GM20000 (cell line): ENCODE results near the gene CHRNB4.
"Not testable (repeated sequence)": the region's sequence is repeated elsewhere in the genome, so short reads cannot be mapped to it uniquely, and the experiment has no call there.

ENCODE experiments used
- DNase-seq: peaks from one replicate; pipeline ENCODE4 v3.0.0; 2012; ENCODE audit warnings: low spot score
- TF ChIP-seq, protein P1 (sequence below): IDR thresholded peaks from 2 replicates; pipeline ENCODE4 v1.5.1; 2012; ENCODE audit warnings: mild to moderate bottlenecking, control low read depth; ENCODE audit errors: extremely low read depth, missing control alignments

Gene CHRNB4, protein sequence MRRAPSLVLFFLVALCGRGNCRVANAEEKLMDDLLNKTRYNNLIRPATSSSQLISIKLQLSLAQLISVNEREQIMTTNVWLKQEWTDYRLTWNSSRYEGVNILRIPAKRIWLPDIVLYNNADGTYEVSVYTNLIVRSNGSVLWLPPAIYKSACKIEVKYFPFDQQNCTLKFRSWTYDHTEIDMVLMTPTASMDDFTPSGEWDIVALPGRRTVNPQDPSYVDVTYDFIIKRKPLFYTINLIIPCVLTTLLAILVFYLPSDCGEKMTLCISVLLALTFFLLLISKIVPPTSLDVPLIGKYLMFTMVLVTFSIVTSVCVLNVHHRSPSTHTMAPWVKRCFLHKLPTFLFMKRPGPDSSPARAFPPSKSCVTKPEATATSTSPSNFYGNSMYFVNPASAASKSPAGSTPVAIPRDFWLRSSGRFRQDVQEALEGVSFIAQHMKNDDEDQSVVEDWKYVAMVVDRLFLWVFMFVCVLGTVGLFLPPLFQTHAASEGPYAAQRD

DNA sequence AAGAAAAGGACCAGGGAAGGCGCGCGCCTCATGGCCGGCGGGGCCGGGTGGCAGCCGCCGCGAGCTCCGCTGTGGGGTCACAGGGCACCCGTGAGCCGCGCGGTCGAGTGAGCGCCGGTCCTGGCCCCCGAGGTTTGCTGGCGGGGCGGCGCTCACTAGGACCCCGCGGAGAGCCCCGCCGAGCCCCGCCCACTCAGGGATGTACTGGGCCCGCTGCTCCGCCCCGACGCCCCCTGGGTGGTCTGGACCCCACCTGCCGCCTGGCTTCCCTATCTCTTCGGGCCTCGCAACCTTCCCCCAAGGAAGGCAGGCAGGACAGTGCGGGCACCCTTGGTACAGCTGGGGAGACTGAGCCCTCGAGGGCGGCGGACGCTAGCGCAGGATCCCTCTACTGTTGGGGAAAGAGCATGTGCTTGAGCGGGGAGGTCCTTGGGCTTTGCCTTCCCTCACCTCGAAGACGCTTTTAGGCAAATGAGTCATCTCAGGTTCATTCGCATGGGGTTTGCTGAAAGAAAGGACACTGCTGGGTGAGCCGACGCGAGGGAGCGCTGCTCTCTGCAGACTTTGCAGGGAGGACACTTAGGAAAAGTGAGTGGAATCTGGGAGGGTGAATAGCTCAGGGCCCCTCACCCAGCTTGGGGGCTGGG lies at the start of gene CHRNB4:
Gene CHRNB4, minus strand, starts transcription at position 109 of the 647 bp plus-strand sequence. Its CDS starts 77 bp downstream, at position 32.
- DNase-seq: no peak
- TF ChIP-seq, protein P1, sequence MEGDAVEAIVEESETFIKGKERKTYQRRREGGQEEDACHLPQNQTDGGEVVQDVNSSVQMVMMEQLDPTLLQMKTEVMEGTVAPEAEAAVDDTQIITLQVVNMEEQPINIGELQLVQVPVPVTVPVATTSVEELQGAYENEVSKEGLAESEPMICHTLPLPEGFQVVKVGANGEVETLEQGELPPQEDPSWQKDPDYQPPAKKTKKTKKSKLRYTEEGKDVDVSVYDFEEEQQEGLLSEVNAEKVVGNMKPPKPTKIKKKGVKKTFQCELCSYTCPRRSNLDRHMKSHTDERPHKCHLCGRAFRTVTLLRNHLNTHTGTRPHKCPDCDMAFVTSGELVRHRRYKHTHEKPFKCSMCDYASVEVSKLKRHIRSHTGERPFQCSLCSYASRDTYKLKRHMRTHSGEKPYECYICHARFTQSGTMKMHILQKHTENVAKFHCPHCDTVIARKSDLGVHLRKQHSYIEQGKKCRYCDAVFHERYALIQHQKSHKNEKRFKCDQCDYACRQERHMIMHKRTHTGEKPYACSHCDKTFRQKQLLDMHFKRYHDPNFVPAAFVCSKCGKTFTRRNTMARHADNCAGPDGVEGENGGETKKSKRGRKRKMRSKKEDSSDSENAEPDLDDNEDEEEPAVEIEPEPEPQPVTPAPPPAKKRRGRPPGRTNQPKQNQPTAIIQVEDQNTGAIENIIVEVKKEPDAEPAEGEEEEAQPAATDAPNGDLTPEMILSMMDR: no peak

DNA sequence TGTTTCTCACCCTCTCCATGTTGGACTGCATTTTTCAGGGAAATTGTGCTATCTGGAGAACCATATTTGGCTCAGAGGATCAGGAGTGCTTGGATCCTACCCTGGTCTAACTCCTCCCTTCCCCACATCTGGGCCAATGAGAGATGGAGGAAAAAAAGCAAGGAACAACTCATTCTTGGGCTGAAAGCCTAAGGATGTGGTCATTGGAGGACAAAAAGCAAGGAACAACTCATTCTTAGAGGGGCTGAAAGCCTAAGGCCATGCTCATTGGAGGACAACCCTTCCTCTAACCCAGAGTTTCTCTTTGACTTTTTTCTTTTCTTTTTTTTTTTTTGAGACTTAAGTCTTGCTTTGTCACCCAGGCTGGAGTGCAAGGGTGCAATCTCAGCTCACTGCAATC lies 48.6 kb upstream of the CHRNB4 start:
- TF ChIP-seq, protein P1: no peak
- no peak for DNase-seq

DNA sequence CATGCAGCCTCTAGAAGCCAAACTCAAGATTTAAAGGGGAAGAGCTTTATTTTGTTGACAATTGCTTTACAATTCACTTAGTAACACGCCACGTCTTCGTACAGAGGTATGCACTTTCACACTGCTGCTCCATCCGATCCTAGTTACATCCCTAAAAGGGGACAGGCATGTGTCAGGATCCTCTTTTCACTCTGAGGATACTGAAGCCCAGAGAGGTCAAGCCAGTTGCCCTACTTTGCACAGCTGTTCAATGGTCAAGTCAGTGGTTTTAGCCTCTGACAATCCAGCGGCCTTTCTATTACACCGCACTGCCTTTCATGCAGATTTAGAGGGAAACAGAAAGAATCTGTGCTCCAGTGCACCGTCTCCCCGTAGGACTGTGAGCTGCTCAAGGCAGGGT lies 44.9 kb upstream of the CHRNB4 start:
- TF ChIP-seq, protein P1: no peak
- no peak for DNase-seq

DNA sequence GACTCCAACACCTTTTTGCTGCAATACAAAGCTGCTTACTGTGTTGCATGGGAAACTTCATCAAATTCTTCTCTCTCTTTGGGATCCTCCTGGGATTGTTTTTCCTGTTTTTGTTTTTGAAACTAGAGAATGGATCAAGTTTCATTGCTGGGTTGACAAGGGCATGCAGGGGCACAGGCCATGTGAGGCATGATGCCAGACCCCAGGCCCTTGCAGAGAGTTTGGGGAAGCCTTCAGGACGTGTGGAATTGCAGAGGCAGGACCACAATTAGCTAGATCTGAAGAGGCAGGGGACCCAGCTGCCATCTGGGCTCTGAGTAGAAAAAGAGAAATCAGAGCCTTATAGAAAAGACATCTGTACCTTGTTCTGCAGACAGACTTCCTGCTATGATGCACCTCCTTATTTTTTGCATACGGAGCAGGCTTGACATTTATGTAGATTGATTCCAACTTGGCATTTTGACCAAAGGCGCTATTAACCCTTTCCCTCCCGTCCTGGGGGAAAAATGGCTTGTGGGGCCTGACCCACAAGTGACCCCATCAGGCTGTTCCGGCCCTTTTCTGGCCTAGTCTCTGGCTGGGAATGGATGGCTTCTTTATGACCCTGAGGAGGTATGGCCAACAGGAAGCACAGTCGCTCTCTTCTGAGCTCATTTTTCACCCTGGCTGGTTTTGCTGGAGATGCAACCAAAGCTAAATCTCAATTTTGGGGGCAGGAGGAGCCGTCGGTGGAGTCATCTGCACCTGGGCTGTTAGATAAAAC lies 44.3 kb upstream of the CHRNB4 start:
- TF ChIP-seq, protein P1: no peak
- DNase-seq: no peak

DNA sequence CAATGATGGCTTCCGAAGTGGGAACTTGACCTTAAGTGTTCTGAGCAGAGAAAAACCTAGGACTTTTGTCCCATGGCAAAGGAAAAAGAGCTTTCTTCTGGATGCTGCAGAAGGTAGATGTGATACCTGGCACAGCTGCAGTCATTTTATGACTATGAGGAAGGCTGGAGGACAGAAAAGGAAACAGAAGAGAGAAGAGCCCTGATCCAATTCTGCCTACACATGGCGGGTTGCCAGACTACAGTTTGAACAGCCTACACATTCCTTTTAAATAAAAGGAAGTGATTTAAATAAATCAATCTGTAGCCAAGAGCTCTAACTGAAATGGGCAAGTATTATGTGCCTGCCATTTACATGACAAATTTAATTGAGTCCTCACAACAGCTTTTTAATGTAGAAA lies 43.6 kb upstream of the CHRNB4 start:
- TF ChIP-seq, protein P1: no peak
- DNase-seq: no peak

DNA sequence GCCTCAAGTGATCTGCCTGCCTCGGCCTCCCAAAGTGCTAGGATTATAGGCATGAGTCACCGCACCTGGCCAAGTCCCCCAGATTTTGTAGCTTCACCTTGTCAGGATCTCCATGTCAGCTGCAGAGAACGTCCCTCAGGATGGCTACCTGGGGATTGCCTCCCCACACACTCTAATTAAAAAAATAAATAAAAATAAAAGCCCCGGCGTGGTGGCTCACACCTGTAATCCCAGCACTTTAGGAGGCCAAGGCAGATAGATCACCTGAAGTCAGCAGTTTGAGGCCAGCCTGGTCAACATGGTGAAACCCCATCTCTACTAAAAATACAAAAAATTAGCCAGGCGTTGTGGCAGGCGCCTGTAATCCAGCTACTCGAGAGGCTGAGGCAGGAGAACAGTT lies 42.6 kb upstream of the CHRNB4 start:
- not testable (repeated sequence) for DNase-seq

DNA sequence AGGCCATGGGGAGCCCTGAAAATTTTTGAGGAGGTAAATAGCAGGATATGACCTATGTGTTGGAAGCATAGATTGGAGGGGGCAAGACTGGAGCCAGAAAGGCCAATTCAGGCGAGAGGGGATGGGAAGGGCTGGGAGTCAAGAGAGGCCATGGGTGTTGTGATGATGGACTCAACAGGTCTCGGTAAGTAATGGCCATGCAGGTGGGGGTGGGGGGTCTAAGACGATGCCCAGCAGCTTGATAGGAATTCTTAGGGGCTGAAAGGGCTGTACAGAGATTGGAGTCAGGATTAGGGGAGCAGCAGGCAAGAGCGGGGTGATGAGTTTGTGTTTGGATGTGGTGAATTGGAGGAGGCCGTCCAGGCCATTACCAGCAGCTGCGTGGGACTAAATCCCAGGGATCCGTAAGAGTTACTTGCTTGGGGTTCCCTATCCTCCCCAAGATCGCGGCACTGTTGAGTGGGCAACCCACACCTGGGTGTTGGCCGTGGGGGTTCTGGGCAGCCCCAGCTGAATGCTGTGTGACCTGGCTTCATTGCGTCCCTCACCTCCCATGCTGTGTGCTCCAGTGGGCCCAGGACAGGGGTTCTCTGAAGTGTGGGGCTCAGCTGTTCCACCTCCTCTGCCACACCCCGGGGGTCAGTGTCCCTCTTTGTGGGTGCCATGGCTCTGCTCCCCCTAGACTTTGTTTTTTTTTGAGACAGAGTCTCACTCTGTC lies 41.8 kb upstream of the CHRNB4 start:
- no peak for DNase-seq
- TF ChIP-seq, protein P1: no peak
